GM21390 (cell line): Measurements from ENCODE around the gene UQCR11.

Experiments used
- ATAC-seq: cut with Tn5 transposase; IDR thresholded peaks from one replicate; pipeline ENCODE4 v1.9.1; 2021; ENCODE audit not compliant: unreplicated experiment

Gene UQCR11

GRCh38 chr19:1592755-1593500 is 12.3 kb downstream of the UQCR11 start, which contains the start of gene MBD3:
MBD3 (minus strand) TSS chr19:1592865; CDS start chr19:1592631, 234 bp downstream.
- ATAC-seq = peak; percentile 63

- ATAC-seq = peak; percentile 61
Observed at GRCh38 chr19:1592024-1592754, 13.1 kb downstream of the UQCR11 start.

GRCh38 chr19:1591421-1592023 is 13.7 kb downstream of the UQCR11 start:
- ATAC-seq = no peak

- no peak for ATAC-seq
Observed at GRCh38 chr19:1590641-1591397, 14.4 kb downstream of the UQCR11 start.

GRCh38 chr19:1587872-1588271 is 17.4 kb downstream of the UQCR11 start:
- no peak for ATAC-seq

GRCh38 chr19:1585243-1585580 is 20.1 kb downstream of the UQCR11 start:
- no peak for ATAC-seq

DNA sequence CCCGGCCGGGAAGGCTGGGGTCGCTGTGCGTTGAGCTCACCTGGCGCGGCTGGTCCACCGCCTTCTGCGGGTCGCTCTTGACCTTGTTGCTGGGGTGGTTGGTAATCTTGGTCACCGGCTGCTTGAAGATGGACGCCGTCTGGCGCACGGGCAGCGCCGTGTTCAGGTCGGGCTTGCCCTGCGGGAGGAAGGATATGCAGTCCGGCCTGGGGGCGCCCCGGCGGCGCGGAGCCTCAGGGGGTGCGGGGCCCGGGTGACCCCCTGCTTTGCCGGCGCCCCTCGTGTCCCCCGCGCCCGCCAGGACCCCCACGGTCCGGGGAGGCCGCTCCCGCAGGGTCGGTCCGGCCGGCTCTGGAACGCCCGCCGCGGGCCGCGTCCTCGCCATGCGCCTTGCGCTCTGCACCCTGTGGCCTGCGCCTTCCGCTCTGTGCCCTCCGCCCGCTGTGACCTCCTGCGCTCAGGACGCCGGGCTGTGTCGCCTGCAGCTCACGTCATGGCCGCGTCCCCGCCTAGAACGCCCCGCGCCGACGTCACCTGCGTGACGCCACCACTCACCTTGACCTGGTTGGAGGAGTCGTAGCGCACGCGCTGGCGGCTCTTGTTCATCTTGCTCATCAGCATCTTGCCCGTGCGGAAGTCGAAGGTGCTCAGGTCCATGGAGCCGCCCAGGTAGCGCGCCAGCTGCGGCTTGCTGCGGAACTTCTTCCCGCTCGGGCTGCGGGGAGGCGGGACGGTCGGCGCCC is 20.6 kb downstream of the UQCR11 start:
- ATAC-seq = no peak

GRCh38 chr19:1582201-1582600 is 23.1 kb downstream of the UQCR11 start:
- ATAC-seq = no peak

GRCh38 chr19:1580957-1581356 is 24.3 kb downstream of the UQCR11 start:
- ATAC-seq = no peak

DNA sequence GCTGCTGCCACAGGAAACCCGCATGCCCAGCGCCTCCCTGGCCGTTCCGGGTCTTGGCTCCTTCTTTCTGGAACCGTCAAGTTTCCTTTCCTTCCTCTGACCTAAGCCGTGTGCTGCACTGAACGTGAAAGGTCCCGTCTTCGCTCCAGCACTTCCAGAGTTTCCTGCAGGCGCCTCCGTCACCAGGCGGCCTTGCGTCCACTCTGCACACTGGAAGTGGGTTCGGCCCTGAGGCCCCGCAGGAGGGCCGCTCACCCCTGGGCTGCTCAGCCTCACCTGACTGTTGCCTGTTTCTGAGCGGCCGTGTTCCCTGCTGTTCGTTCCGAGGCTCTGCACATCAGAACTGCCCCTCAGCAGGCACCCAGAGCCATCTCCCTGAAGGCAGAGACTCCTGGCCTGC is 24.9 kb downstream of the UQCR11 start:
- ATAC-seq = no peak

- no peak for ATAC-seq
Observed at GRCh38 chr19:1579222-1579621, 26.0 kb downstream of the UQCR11 start.

- ATAC-seq = no peak
Observed at GRCh38 chr19:1577929-1578618, 27.2 kb downstream of the UQCR11 start.

- ATAC-seq = no peak
Observed at GRCh38 chr19:1577090-1577928, 28.0 kb downstream of the UQCR11 start.

DNA sequence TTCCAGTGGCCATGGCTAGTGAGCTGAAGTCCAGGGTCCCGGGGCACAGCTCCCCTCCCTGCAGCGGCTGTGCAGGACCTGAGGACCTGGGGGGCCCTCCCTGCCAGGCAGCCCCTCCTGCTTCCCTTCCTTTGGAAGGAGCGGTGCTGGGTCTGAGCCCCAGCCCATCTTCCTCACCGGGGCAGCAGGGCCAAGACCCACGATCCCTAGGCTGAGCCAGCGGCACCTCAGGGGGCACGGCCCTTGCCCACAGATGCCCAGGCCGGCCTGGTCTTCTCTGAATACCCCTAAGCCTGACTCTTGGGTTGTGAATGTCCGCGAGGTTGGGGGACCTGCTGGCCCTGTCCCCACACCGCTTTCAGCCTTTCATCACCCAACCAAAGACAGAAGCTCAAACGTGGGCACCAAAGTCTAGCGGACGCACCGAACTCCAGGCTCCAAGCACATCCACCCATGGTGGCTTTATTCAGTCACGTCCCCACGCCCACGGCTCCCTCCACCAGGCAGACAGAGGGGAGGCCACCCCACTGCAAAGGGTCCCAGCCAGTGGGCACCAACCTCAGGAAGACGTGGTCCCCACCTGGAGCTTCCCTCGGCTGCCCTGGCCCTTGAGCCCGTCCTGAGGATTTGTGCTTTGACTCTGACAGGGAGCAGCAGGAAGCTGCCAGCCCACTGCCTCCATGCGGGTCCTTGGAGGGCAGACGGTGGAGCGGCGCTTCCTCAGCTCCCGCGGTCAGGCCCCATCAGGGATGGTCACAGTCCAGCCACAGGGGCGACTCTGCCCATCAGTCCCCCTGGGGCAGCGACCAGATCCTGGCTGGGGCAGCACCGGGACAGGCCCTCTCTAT is 28.8 kb downstream of the UQCR11 start:
- ATAC-seq = no peak

DNA sequence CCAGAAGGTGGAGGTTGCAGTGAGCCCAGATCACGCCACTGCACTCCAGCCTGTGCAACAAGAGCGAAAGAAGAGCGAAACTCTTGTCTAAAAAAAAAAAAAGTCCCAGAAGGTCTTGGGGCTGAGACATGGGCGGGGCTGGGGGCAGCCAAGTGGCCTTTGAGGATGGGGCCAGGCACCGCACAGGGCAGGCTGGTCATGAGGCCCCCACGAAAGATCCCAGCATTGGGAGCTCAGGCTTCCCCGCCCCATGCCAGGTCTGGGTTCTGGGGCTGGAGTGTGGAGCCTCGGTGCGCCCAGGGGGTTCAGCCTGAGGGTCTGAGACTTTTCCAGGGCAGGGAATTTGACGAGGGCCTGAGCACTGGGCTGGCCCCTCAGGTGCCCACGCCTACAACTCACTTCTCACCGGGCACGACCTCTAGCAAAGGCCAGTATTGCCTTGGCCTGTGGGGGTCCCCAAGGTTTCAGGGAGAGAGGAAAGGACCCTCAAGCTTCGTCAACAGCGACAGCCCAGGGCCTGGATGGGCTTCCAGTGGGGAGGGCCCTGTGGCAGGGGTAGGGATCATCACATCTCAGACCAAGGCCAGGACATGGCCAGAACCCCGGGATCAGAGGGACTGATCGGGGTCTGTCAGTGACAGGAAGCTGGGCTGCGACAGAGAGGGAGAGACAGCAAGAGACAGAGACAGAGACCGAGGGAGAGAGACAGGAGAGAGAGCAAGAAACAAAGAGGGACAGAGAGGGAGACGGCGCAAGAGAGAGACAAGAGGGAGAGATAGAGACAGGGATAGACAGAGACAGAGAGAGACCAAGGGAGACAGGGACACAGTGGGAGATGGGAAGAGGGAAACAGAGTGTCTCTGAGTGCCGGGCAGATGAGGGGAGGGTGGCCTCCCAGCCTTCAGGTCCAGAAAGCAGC is 29.7 kb downstream of the UQCR11 start:
- no peak for ATAC-seq

GRCh38 chr19:1574354-1575136 is 30.7 kb downstream of the UQCR11 start:
- ATAC-seq = no peak
